ENCODE data around the gene MLXIPL. TPM values are rescaled to one million over a fixed set of nuclear protein-coding genes. Genes with fewer than 3 reads are reported as not detected.
"Not testable (repeated sequence)": the region's sequence is repeated elsewhere in the genome, so short reads cannot be mapped to it uniquely, and the experiment has no call there.

Gene MLXIPL
- total and polyA plus RNA-seq, 2 experiments from 2014 or later, result 21.7 to 46.7 TPM

GRCh38 chr7:73667344-73668102, 43.2 kb upstream of the MLXIPL start, which contains the start of gene VPS37D:
VPS37D (plus strand) TSS chr7:73667831; CDS start chr7:73667959, 128 bp downstream.
- Histone ChIP-seq H3K27ac (no peak within 1 kb of the TSS), H3K36me3 (replicated peaks; ENCODE audit: insufficient read depth, low read depth) (no peaks in the 10 kb centered on the region), H3K9me2 (replicated peaks; ENCODE audit: insufficient read depth) (no peaks in the 10 kb centered on the region), H4K20me1 (ENCODE audit: insufficient read depth, poor library complexity, severe bottlenecking) (no peaks in the 10 kb centered on the region), H3K4me3 (peak within 1 kb of the TSS; percentile 83), H3K4me2 (peak within 1 kb of the TSS; percentile 93), H3K9me3 (ENCODE audit: low read depth) (no peaks in the 10 kb centered on the region), H3K27me3 (no peaks in the 10 kb centered on the region), H3K79me2 (peaks cover 8% of the 10 kb centered on the region), H2AFZ (peak within 1 kb of the TSS; percentile 71), H3K4me1 (ENCODE audit: insufficient read depth) (peaks cover 8% of the 10 kb centered on the region)
- WGBS (ENCODE audit: low lambda C conversion rate, missing lambda C conversion rate), result 15% methylated on average over 18 of the region's 79 CpGs
- DNase-seq (ENCODE audit: low spot score), result peak; percentile 97
- TF ChIP-seq CTCF (IDR thresholded peaks at IDR 0.05; ENCODE audit: poor library complexity) (peak; percentile 73), EZH2 (IDR thresholded peaks at IDR 0.05; ENCODE audit: borderline replicate concordance) (no peak)

- H3K36me3 ChIP-seq (replicated peaks; ENCODE audit: insufficient read depth, low read depth), result no peaks in the 10 kb centered on the region
- no peaks in the 10 kb centered on the region for H4K20me1 ChIP-seq (ENCODE audit: insufficient read depth, poor library complexity, severe bottlenecking)
- H3K9me3 ChIP-seq (ENCODE audit: low read depth), result no peaks in the 10 kb centered on the region
- H3K4me2 ChIP-seq, result no peak overlapping the region
- no peaks in the 10 kb centered on the region for H3K79me2 ChIP-seq
- no peak overlapping the region for H3K27ac ChIP-seq
- TF ChIP-seq EZH2phosphoT487 (IDR thresholded peaks at IDR 0.05; ENCODE audit: low read depth, severe bottlenecking, unreplicated experiment), result no peak
- TF ChIP-seq CTCF (IDR thresholded peaks at IDR 0.05; ENCODE audit: poor library complexity), result no peak
- TF ChIP-seq EZH2 (IDR thresholded peaks at IDR 0.05; ENCODE audit: borderline replicate concordance), result no peak
- no peak overlapping the region for H2AFZ ChIP-seq
- no peaks in the 10 kb centered on the region for H3K4me1 ChIP-seq (ENCODE audit: insufficient read depth)
- H3K4me3 ChIP-seq, result no peak overlapping the region
- H3K27me3 ChIP-seq, result no peaks in the 10 kb centered on the region
- H3K9me2 ChIP-seq (replicated peaks; ENCODE audit: insufficient read depth), result no peaks in the 10 kb centered on the region
- no peak for DNase-seq (ENCODE audit: low spot score)
These were observed 38.7 kb upstream of the MLXIPL start for GRCh38 chr7:73663033-73663432.

- H3K4me1 ChIP-seq (ENCODE audit: insufficient read depth); H3K27ac ChIP-seq; H3K27me3 ChIP-seq; H4K20me1 ChIP-seq (ENCODE audit: insufficient read depth, poor library complexity, severe bottlenecking); H3K4me2 ChIP-seq; H3K4me3 ChIP-seq; H3K9me2 ChIP-seq (replicated peaks; ENCODE audit: insufficient read depth); H3K36me3 ChIP-seq (replicated peaks; ENCODE audit: insufficient read depth, low read depth); H2AFZ ChIP-seq; H3K79me2 ChIP-seq; H3K9me3 ChIP-seq (ENCODE audit: low read depth); DNase-seq (ENCODE audit: low spot score): not testable (repeated sequence)
- 87% methylated on average over 4 of the region's 4 CpGs for WGBS (ENCODE audit: low lambda C conversion rate, missing lambda C conversion rate)
These were observed 36.3 kb upstream of the MLXIPL start for GRCh38 chr7:73660594-73660993.

GRCh38 chr7:73659983-73660382, 35.7 kb upstream of the MLXIPL start:
- Histone ChIP-seq H3K4me3 (no peak overlapping the region), H3K4me2 (no peak overlapping the region), H3K36me3 (replicated peaks; ENCODE audit: insufficient read depth, low read depth) (no peaks in the 10 kb centered on the region), H4K20me1 (ENCODE audit: insufficient read depth, poor library complexity, severe bottlenecking) (no peaks in the 10 kb centered on the region), H3K79me2 (no peaks in the 10 kb centered on the region), H3K4me1 (ENCODE audit: insufficient read depth) (no peaks in the 10 kb centered on the region), H3K27me3 (no peaks in the 10 kb centered on the region), H3K27ac (no peak overlapping the region), H3K9me2 (replicated peaks; ENCODE audit: insufficient read depth) (no peaks in the 10 kb centered on the region), H3K9me3 (ENCODE audit: low read depth) (no peaks in the 10 kb centered on the region), H2AFZ (no peak overlapping the region)
- no peak for TF ChIP-seq EZH2 (IDR thresholded peaks at IDR 0.05; ENCODE audit: borderline replicate concordance)
- TF ChIP-seq EZH2phosphoT487 (IDR thresholded peaks at IDR 0.05; ENCODE audit: low read depth, severe bottlenecking, unreplicated experiment), result no peak
- no peak for TF ChIP-seq CTCF (IDR thresholded peaks at IDR 0.05; ENCODE audit: poor library complexity)
- 85% methylated on average over 7 of the region's 8 CpGs for WGBS (ENCODE audit: low lambda C conversion rate, missing lambda C conversion rate)
- no peak for DNase-seq (ENCODE audit: low spot score)

GRCh38 chr7:73655309-73655708, 31.0 kb upstream of the MLXIPL start:
- not testable (repeated sequence) for H3K36me3 ChIP-seq (replicated peaks; ENCODE audit: insufficient read depth, low read depth); DNase-seq (ENCODE audit: low spot score); H3K9me3 ChIP-seq (ENCODE audit: low read depth); H3K9me2 ChIP-seq (replicated peaks; ENCODE audit: insufficient read depth); H3K4me2 ChIP-seq; H3K27ac ChIP-seq; H3K79me2 ChIP-seq; H2AFZ ChIP-seq; H4K20me1 ChIP-seq (ENCODE audit: insufficient read depth, poor library complexity, severe bottlenecking); H3K4me3 ChIP-seq; H3K27me3 ChIP-seq; H3K4me1 ChIP-seq (ENCODE audit: insufficient read depth)
- 80% methylated on average over 4 of the region's 4 CpGs for WGBS (ENCODE audit: low lambda C conversion rate, missing lambda C conversion rate)
